ENCODE results near the gene C10orf71.
A peak's percentile ranks its signal among the peaks of the same experiment; 100 is the strongest.

The C10orf71 gene

DNA sequence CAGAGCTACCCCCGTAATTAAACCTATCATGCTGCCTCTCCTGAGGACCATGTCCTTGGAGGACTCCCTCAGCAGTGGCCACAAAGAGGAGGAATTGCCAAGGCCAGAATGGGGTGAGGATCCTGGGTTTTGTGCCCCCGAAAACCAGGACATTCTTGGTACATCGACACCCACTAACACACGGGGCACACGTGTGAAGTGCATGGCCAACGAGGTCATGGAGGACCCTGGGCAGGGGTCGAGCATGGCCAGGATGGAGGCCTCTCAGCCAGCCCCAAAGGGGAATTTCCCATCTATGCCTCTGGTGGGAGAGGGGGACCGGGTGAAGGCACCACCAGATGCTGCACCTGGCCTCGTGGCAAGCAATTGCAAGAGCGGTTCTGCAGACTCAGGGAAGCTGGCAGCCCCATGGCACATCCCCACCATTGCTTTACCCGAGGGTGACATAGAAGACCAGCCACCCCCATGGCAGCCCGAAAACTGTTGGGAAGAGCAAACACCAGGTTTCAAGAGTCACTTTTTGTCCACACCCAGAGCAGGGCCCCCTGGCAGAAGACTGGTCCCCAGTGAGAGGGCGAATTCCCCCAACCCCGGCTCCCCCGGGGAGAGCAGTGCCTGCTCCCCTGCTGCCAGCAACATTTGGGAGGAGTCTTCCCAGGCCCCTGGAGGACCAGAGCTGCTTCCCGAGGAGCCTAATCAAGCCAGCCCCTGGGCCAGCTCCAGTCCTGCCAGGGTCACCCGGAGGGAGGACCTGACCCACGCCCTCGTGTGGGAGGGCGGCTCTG, 26.4 kb downstream of the C10orf71 start:
- H3K36me3 Mint-ChIP-seq (ENCODE audit: low read depth), result no peaks in the 10 kb centered on the region
- H3K9me3 Mint-ChIP-seq, result no peaks in the 10 kb centered on the region
- no peak overlapping the region for H3K27ac Mint-ChIP-seq
- H3K4me3 Mint-ChIP-seq, result no peak overlapping the region
- no peaks in the 10 kb centered on the region for H3K4me1 Mint-ChIP-seq (ENCODE audit: low read depth)
- no peaks in the 10 kb centered on the region for H3K27me3 Mint-ChIP-seq (ENCODE audit: low read depth)

DNA sequence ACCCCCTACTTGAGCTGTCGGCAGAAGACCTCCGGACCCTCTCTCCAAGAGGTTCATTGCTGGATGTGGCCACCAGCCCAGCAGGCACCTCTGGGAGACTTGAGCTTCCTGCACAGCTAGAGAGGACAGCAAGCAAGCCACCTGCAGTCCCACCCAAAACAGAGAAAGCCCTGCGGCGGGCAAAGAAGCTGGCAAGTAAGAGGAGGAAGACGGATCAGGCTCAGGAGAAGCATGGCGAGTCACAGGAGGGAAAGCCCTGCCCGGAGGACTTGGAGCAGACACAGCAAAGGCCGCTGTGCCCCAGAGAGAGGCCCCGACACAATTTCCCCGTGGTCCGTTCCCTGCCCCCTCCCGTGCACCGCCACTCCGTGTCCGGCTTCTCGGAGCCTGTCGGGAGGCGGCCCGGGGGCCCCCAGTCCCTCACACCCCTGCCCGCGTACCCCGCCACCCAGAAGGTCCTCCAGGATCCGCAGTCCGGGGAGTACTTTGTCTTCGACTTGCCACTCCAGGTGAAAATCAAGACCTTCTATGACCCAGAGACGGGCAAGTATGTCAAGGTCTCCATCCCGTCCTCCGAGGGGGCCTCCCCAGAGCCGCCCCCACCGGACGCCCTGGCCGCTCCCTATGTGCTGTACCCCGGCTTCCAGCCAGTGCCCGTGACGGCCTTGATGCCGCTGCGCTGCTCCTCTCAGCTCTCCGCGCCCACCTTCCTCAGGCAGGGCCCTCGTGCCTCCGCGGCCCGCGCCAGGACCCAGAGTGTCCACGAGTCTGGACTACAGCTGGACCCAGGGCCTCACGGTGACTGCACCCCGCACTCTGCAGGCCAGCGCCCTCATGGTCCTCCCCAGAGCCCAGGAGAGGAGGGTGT, 27.2 kb downstream of the C10orf71 start:
- no peaks in the 10 kb centered on the region for H3K9me3 Mint-ChIP-seq
- H3K36me3 Mint-ChIP-seq (ENCODE audit: low read depth), result no peaks in the 10 kb centered on the region
- H3K27me3 Mint-ChIP-seq (ENCODE audit: low read depth), result no peaks in the 10 kb centered on the region

DNA sequence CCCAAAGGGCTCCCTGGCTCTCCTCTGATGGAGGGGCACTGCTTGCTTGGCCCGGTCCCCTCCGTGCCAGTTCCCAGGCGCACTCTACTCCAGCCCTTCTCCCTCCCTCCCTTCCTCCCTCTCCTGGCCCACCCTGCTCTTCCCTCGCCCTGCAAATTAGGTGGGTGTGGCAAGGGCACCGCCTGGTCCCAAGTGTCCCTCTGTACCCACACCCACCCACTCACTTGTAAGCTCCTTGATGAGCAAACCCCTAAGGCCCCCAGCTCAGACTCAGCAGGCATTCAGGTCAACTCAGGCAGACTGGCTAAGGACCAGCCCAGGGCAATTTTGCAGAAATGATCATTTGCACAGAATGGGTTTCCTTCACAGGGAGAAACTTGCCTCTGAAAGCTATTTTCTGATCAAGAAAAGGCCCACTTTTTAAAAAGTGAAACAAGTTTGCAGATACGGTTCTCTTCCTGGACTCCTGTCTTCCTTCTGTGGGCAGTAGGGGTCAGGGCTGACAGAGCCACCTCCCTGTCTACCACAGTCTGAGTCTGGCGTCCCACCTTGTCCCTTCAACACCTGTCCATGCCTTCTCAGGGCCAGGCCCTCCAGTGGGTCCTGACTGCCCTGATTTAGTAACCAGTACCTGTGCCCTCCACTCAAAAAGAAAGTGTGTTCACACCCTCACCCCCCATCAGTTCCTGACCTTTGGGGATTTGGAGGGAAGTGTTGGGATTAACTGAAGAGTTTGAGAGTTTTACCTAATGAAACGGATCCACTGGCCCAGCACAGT, 28.3 kb downstream of the C10orf71 start:
- H3K27me3 Mint-ChIP-seq (ENCODE audit: low read depth), result no peaks in the 10 kb centered on the region
- no peaks in the 10 kb centered on the region for H3K36me3 Mint-ChIP-seq (ENCODE audit: low read depth)
- H3K4me3 Mint-ChIP-seq, result no peak overlapping the region
- no peaks in the 10 kb centered on the region for H3K9me3 Mint-ChIP-seq
- H3K4me1 Mint-ChIP-seq (ENCODE audit: low read depth), result no peaks in the 10 kb centered on the region
- no peak overlapping the region for H3K27ac Mint-ChIP-seq

More for the DNA sequence above, 27.2 kb downstream of the C10orf71 start:
- Mint-ChIP-seq H3K4me1 (ENCODE audit: low read depth) (no peaks in the 10 kb centered on the region), H3K27ac (no peak overlapping the region), H3K4me3 (no peak overlapping the region)

DNA sequence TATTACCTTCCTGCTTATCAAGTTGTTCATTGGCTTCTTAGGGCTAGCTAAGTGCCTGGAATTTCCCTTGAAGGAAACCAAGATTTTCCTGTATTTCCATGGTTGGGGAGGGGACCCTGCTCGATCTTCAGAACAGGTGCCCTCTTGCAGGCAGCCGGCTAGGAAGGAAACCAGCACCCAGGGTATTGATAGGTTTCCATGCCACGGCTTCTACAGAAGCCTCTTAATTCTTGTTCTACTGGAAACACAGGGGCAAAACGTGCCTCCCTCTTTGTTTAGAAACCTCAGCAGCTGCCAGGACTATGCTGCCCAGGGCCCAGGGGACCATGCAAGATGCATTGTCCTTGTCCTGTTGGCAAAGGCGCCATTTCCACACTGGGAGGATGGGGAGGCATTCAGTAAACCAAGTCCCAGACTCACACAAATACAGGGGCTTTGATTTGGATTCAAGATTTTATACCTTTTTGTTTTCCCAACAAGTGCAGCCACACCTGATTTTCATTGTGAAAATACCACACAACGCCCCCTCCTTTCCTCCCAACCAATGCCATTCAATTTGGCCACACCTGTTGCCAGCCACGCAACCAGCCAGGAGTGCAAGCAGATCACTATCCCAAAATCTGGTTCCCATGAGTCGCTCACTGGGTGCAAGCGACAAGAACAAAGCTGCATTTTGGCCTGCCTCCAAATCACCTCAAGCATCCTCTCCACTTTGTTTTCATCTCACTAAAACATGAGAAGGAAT, 29.6 kb downstream of the C10orf71 start:
- H3K9me3 Mint-ChIP-seq, result peaks cover 1% of the 10 kb centered on the region
- no peak overlapping the region for H3K27ac Mint-ChIP-seq
- H3K4me3 Mint-ChIP-seq, result no peak overlapping the region
- no peaks in the 10 kb centered on the region for H3K36me3 Mint-ChIP-seq (ENCODE audit: low read depth)
- no peaks in the 10 kb centered on the region for H3K27me3 Mint-ChIP-seq (ENCODE audit: low read depth)
- H3K4me1 Mint-ChIP-seq (ENCODE audit: low read depth), result no peaks in the 10 kb centered on the region

DNA sequence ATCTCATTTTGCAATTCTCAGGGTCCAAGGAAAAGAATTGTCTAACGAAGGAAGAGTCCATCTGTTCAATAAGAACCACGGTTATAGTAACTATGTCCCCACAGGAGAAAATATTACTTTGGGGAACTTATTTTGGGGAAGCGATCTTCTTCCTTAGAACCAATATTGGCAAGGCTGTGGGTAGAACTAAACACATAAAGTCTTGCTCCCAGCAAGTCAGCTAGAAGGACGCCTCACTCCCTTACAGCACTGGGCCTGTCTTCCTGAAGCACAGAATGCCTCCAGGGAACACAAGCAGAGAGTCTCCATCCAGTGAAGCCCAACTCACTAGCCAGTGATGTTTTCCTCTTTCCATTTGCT, 30.2 kb downstream of the C10orf71 start:
- no peaks in the 10 kb centered on the region for H3K27me3 Mint-ChIP-seq (ENCODE audit: low read depth)
- peaks cover 7% of the 10 kb centered on the region for H3K9me3 Mint-ChIP-seq
- no peak overlapping the region for H3K4me3 Mint-ChIP-seq
- no peak overlapping the region for H3K27ac Mint-ChIP-seq
- no peaks in the 10 kb centered on the region for H3K4me1 Mint-ChIP-seq (ENCODE audit: low read depth)
- no peaks in the 10 kb centered on the region for H3K36me3 Mint-ChIP-seq (ENCODE audit: low read depth)

DNA sequence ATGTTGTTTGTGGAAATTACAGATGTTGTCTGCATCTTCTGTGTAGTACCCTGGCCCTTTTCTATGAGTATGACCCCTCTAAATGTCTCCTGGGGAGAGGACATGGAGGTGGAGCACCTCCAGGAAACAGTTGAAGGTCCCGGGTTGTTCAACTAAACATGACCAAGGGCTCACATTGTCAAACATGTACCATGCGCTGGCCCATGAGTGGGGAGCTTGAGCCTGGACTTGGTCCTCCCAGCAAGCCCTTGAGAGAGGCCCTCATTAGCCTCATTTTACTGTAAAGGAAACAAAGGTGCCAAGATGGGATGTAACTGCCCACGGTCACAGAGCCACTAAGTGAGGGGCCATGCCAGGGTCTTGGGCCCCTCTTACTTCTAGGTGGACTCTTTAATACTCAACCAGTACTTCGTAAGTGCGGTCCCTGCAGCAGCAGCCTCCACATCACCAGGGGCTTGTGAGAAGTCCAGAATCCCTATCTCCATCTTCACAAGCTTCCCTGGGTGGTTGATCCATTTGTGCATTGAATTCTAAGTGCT, 31.2 kb downstream of the C10orf71 start:
- H3K9me3 Mint-ChIP-seq, result peaks cover 17% of the 10 kb centered on the region
- peaks cover under 1% of the 10 kb centered on the region for H3K4me1 Mint-ChIP-seq (ENCODE audit: low read depth)
- no peaks in the 10 kb centered on the region for H3K27me3 Mint-ChIP-seq (ENCODE audit: low read depth)

DNA sequence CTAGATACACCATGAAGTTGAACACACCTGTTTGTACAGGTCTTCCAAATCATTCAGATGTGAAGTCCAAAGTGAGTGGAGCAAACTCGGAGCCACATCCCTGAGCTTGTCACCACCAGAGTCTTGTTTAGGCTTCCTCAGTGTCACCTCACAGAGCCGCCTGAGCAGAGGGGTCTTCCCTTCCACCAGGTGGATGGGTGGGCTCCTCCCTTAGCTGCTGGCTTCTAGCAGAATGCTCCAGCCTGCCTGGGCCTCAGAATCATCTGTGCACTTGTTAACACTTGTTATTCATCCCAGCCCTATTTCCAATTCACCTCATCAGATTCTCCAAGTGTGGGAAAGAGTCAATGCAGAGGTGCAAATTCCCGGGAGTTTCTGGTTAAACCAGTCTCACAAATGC, 32.5 kb downstream of the C10orf71 start:
- H3K36me3 Mint-ChIP-seq (ENCODE audit: low read depth), result peaks cover 2% of the 10 kb centered on the region
- no peak overlapping the region for H3K4me3 Mint-ChIP-seq
- no peaks in the 10 kb centered on the region for H3K27me3 Mint-ChIP-seq (ENCODE audit: low read depth)
- H3K4me1 Mint-ChIP-seq (ENCODE audit: low read depth), result peaks cover 6% of the 10 kb centered on the region
- peaks cover 28% of the 10 kb centered on the region for H3K9me3 Mint-ChIP-seq
- no peak overlapping the region for H3K27ac Mint-ChIP-seq

More for the DNA sequence above, 31.2 kb downstream of the C10orf71 start:
- Mint-ChIP-seq H3K4me3 (no peak overlapping the region), H3K27ac (no peak overlapping the region), H3K36me3 (ENCODE audit: low read depth) (peaks cover under 1% of the 10 kb centered on the region)

DNA sequence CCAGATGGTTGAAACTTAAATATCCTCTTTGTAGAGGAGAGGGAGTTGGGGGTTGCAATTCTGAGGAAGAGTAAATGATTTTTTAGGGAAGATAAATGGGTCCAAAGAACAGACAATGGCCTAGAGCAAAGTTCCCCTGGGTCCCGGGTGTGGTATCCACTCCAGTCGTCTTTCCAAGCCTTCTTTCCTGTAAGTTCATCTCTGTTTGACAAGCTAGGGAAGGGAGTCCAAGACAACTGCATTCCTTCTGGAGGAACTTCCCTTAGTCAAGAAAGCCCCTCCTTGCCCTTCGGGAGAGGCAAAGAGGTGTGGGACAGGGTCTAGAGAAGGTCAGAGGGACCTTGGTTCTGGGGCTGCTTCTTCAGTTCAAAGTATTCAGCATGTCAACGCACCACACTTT, 33.4 kb downstream of the C10orf71 start:
- H3K36me3 Mint-ChIP-seq (ENCODE audit: low read depth), result peaks cover 2% of the 10 kb centered on the region
- H3K27ac Mint-ChIP-seq, result no peak overlapping the region
- no peaks in the 10 kb centered on the region for H3K27me3 Mint-ChIP-seq (ENCODE audit: low read depth)
- H3K4me1 Mint-ChIP-seq (ENCODE audit: low read depth), result peaks cover 6% of the 10 kb centered on the region
- H3K9me3 Mint-ChIP-seq, result peaks cover 28% of the 10 kb centered on the region
- no peak overlapping the region for H3K4me3 Mint-ChIP-seq

DNA sequence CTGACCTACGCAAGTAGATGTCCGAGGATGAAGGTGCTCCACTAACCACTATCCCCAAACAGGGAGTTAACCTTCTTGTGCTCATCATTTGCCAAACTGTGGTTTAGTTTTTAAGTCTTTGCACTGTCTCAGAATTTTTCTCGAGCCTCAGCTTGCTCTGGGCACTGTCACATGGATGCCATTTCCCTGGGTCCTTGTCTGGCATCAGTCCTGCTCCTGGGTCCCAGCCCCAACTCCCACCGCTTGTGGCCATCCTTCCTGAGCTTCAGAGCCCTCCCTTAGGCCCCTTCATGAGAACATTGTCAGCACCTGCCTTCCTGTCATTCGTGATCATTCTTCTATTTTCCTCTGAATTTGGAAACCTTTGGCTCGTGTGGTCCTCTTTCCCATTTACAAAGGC, 33.8 kb downstream of the C10orf71 start:
- Mint-ChIP-seq H3K9me3 (peaks cover 28% of the 10 kb centered on the region), H3K27me3 (ENCODE audit: low read depth) (no peaks in the 10 kb centered on the region), H3K4me3 (no peak overlapping the region), H3K36me3 (ENCODE audit: low read depth) (peaks cover 2% of the 10 kb centered on the region), H3K4me1 (ENCODE audit: low read depth) (peaks cover 6% of the 10 kb centered on the region), H3K27ac (no peak overlapping the region)

DNA sequence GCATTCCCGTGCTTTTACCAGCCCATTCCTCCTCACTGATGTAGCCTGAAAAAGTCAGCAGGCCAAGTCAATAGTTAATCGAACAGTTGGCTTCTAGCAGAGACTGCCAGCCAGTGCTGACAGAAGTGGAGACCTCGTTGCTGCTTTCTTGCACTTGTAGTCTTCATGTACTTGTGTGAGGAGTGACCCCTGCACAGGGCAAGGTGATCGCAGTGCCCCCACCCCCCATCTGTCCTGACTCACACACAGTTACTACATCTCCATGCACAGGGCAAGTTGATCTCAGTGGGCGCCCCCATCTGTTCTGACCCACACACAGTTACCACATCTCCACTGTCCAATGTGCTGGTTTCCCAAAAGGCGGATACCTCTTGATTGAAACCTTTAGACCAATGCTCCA, 34.2 kb downstream of the C10orf71 start:
- H3K27me3 Mint-ChIP-seq (ENCODE audit: low read depth), result no peaks in the 10 kb centered on the region

DNA sequence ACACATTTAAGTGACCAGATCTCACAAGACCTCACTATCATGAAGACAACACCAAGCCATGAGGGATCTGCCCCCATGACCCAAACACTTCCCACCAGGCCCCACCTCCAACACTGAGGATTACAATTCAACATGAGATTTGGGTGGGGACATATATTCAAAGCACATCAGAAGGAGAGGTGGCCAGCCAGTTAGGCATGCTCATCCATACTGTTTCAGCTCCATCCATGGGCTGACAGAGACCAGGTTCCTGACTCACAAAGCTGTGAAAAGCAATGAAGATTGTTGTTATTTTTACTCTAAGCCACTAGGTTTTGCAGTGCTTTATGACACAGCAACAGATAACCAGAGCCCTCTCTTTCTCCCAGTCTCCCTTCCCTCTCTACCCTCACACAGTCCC, 36.0 kb downstream of the C10orf71 start:
- Mint-ChIP-seq H3K4me1 (ENCODE audit: low read depth) (peaks cover 6% of the 10 kb centered on the region), H3K36me3 (ENCODE audit: low read depth) (peaks cover 2% of the 10 kb centered on the region), H3K4me3 (no peak overlapping the region), H3K9me3 (peaks cover 28% of the 10 kb centered on the region), H3K27ac (no peak overlapping the region), H3K27me3 (ENCODE audit: low read depth) (no peaks in the 10 kb centered on the region)

More for the DNA sequence above, 34.2 kb downstream of the C10orf71 start:
- H3K4me1 Mint-ChIP-seq (ENCODE audit: low read depth), result peaks cover 6% of the 10 kb centered on the region
- H3K4me3 Mint-ChIP-seq, result no peak overlapping the region
- H3K9me3 Mint-ChIP-seq, result peaks cover 28% of the 10 kb centered on the region
- no peak overlapping the region for H3K27ac Mint-ChIP-seq
- H3K36me3 Mint-ChIP-seq (ENCODE audit: low read depth), result peaks cover 2% of the 10 kb centered on the region

DNA sequence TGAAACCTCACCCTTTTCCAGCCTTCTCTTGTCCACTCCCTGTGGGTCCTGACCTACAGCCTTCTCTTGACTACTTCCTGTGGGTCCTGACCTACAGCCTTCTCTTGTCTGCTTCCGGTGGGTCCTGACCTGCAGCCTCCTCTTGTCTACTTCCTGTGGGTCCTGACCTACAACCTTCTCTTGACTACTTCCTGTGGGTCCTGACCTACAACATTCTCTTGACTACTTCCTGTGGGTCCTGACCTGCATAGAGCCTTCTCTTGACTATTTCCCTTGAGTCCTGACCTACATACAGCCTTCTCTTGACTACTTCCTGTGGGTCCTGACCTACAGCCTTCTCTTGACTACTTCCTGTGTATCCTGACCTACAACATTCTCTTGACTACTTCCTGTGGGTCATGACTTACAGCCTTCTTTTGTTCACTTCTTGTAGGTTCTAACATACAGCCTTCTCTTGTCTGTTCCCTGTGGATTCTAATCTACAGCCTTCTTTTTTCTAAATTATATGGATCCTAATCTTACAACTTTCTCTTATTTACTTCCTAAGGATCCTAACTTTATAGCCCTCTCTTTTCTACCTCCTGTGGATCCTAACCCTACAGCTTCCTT, 36.5 kb downstream of the C10orf71 start:
- no peaks in the 10 kb centered on the region for H3K27me3 Mint-ChIP-seq (ENCODE audit: low read depth)
- H3K4me1 Mint-ChIP-seq (ENCODE audit: low read depth), result peaks cover 6% of the 10 kb centered on the region
- peaks cover 28% of the 10 kb centered on the region for H3K9me3 Mint-ChIP-seq
- H3K27ac Mint-ChIP-seq, result peak overlapping the region; percentile 53
- no peak overlapping the region for H3K4me3 Mint-ChIP-seq
- H3K36me3 Mint-ChIP-seq (ENCODE audit: low read depth), result peaks cover 2% of the 10 kb centered on the region

DNA sequence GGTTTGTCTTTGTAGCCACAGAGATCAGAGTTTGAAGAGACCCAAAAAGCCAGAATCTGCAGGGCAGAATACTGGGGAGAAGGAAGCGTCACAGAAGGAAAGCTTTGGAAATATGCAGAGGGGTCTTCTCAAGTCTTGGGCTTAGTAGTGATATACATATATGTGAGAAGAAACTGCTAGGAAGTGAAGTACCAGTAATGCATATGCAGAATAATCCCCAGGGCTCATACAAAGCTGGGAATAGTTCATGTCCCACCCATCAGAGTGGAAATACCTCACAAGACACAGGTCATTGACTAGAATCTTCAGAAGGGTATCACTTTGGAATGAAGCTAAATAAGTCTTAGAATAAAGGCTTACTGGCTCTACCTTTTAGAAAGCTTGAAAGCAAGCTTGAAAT, 39.6 kb downstream of the C10orf71 start:
- Mint-ChIP-seq H3K4me1 (ENCODE audit: low read depth) (peaks cover 6% of the 10 kb centered on the region), H3K4me3 (no peak overlapping the region), H3K9me3 (peaks cover 27% of the 10 kb centered on the region), H3K27ac (no peak overlapping the region), H3K36me3 (ENCODE audit: low read depth) (peaks cover 2% of the 10 kb centered on the region), H3K27me3 (ENCODE audit: low read depth) (peaks cover 5% of the 10 kb centered on the region)

Measured in T-helper 1 cell treated with Interleukin-12 subunit alpha and Interleukin-12 subunit beta and Interleukin-4 antibody, amounts not matched to agents 30 μg/mL and 1 μg/mL, for 36 hours (primary cell).